GM12878 (cell line): ENCODE data around the gene CDK16. TPM values are rescaled to one million over a fixed set of nuclear protein-coding genes. Genes with fewer than 3 reads are reported as not detected.

Experiments
- ATAC-seq: fragments of 200-7000 bp; cut with Tn5 transposase; 3 replicates; pipeline ENCODE4 v1.9.1; 2020; ENCODE audit warnings: mild to moderate bottlenecking, moderate library complexity
- BruUV-seq: library from RNA; stranded (reverse); fragments of 400-500 nt; replicated peaks from 2 replicates; lab custom pipeline; 2021; lab: Mats Ljungman, UMichigan
- CTCF ChIA-PET: fragments of 300-600 bp; sonication (Branson Sonifier 250); formaldehyde crosslinking; extraction: SDS; loops from one replicate; lab custom pipeline; 2021; ENCODE audit warnings: inconsistent platforms; lab: Yijun Ruan, JAX
- POLR2A ChIA-PET: fragments of 350-600 bp; formaldehyde crosslinking; extraction: SDS; loops from one replicate; lab custom pipeline; 2021; ENCODE audit warnings: inconsistent platforms; lab: Charles Lee
- RAD21 ChIA-PET: fragments of 300-600 bp; sonication (Branson Sonifier 250); formaldehyde crosslinking; loops from one replicate; lab custom pipeline; 2023; ENCODE audit warnings: antibody characterized with exemption; ENCODE audit not compliant: unreplicated experiment; lab: Charles Lee
- SMC1A ChIA-PET: fragments of 300-600 bp; sonication (Branson Sonifier 250); formaldehyde crosslinking; loops from one replicate; lab custom pipeline; 2023; ENCODE audit not compliant: unreplicated experiment, uncharacterized antibody; lab: Charles Lee
- DNase-seq: peaks from one replicate; pipeline ENCODE4 v3.0.0-alpha.2; 2011; ENCODE audit warnings: low read depth, low spot score
- FAIRE-seq: peaks from 3 replicates; lab custom pipeline; 2011; peaks lifted over from hg19 to GRCh38; lab: Jason Lieb, UNC
- H2AFZ ChIP-seq: 2 replicates; pipeline ENCODE4 v1.6.0; 2011; ENCODE audit warnings: low read depth, low read length, control low read depth; ENCODE audit not compliant: control insufficient read depth
- H3K27ac ChIP-seq: 2 replicates; pipeline ENCODE4 v1.5.1; 2011; ENCODE audit warnings: control low read depth; ENCODE audit not compliant: control insufficient read depth, insufficient read depth
- H3K27me3 ChIP-seq, 2 experiments: replicated peaks in 1 of 2; 2 replicates each; pipeline versions ENCODE4 v1.6.0 to v1.6.1; 2011; ENCODE audit warnings: low read length in 1 of 2; ENCODE audit not compliant: control insufficient read depth in 2 of 2, insufficient read depth in 2 of 2
- H3K36me3 ChIP-seq, 2 experiments: 2 replicates each; pipeline ENCODE4 v1.5.1; 2011; ENCODE audit warnings: low read length in 1 of 2; ENCODE audit not compliant: control insufficient read depth in 2 of 2, insufficient read depth in 2 of 2
- H3K4me1 ChIP-seq: 2 replicates; pipeline ENCODE4 v1.6.1; 2011; ENCODE audit warnings: mild to moderate bottlenecking, low read length, moderate library complexity, mixed read lengths; ENCODE audit not compliant: control insufficient read depth, insufficient read depth
- H3K4me2 ChIP-seq: 2 replicates; pipeline ENCODE4 v1.6.0; 2011; ENCODE audit warnings: control low read depth; ENCODE audit not compliant: control insufficient read depth, insufficient read depth
- H3K4me3 ChIP-seq: fragments of 200-600 bp; sonication (generic); 2 replicates; pipeline ENCODE4 v1.5.1; 2016
- H3K79me2 ChIP-seq: 2 replicates; pipeline ENCODE4 v1.6.0; 2011; ENCODE audit warnings: low read length; ENCODE audit not compliant: control insufficient read depth, insufficient read depth
- H3K9ac ChIP-seq: 2 replicates; pipeline ENCODE4 v1.8.0; 2011; ENCODE audit warnings: low read length, control low read depth, mixed read lengths; ENCODE audit not compliant: control insufficient read depth, insufficient read depth
- H3K9me3 ChIP-seq: replicated peaks from 3 replicates; pipeline ENCODE4 v1.5.1; 2011; ENCODE audit warnings: mild to moderate bottlenecking, low read length; ENCODE audit not compliant: control insufficient read depth, insufficient read depth
- H4K20me1 ChIP-seq: 2 replicates; pipeline ENCODE4 v1.6.0; 2011; ENCODE audit not compliant: control insufficient read depth, insufficient read depth
- BCL11A ChIP-seq: IDR thresholded peaks from 2 replicates; pipeline ENCODE4 v1.6.1; 2011; ENCODE audit warnings: low read depth, low read length
- EED ChIP-seq: sonication (generic); IDR thresholded peaks from 2 replicates; pipeline ENCODE4 v1.6.1; 2016; ENCODE audit warnings: antibody characterized with exemption, low read depth
- FOS ChIP-seq: IDR thresholded peaks from 3 replicates; pipeline ENCODE4 v1.6.1; 2011; ENCODE audit warnings: borderline replicate concordance; ENCODE audit not compliant: insufficient read length; ENCODE audit errors: extremely low read depth
- GATAD2B ChIP-seq: fragments of 450-650 bp; conservative IDR thresholded peaks from 2 replicates; pipeline ENCODE4 v1.6.1; 2017; ENCODE audit warnings: low read depth, mild to moderate bottlenecking, moderate library complexity
- HDAC6 ChIP-seq: fragments of 200-600 bp; sonication (generic); IDR thresholded peaks from one replicate; pipeline ENCODE4 v1.8.0; 2017; ENCODE audit warnings: antibody characterized with exemption; ENCODE audit not compliant: unreplicated experiment
- MYC ChIP-seq: IDR thresholded peaks from 2 replicates; pipeline ENCODE4 v1.6.1; 2011; ENCODE audit warnings: mild to moderate bottlenecking, low read length, moderate library complexity, inconsistent platforms; ENCODE audit not compliant: insufficient read depth, insufficient replicate concordance, insufficient read length, severe bottlenecking
- NR2C1 ChIP-seq: fragments of 450-650 bp; IDR thresholded peaks from 2 replicates; pipeline ENCODE4 v1.6.1; 2017; ENCODE audit warnings: antibody characterized with exemption, mild to moderate bottlenecking, moderate library complexity
- PML ChIP-seq: IDR thresholded peaks from 2 replicates; pipeline ENCODE4 v1.6.1; 2012; ENCODE audit warnings: low read length, inconsistent platforms
- SP1 ChIP-seq: IDR thresholded peaks from one replicate; pipeline ENCODE4 v1.6.1; 2011; ENCODE audit warnings: low read depth, low read length
- SUPT20H ChIP-seq: IDR thresholded peaks from 2 replicates; pipeline ENCODE4 v1.6.1; 2011; ENCODE audit warnings: low read depth, mild to moderate bottlenecking, low read length, moderate library complexity, borderline replicate concordance; ENCODE audit not compliant: control insufficient read depth
- TCF3 ChIP-seq: IDR thresholded peaks from 2 replicates; pipeline ENCODE4 v1.6.1; 2012; ENCODE audit warnings: low read depth, mild to moderate bottlenecking, low read length, borderline replicate concordance; ENCODE audit not compliant: insufficient read depth
- ZNF217 ChIP-seq: fragments of 450-650 bp; IDR thresholded peaks from 2 replicates; pipeline ENCODE4 v1.6.1; 2017; ENCODE audit warnings: antibody characterized with exemption, mild to moderate bottlenecking
- ZNF622 ChIP-seq: fragments of 450-650 bp; IDR thresholded peaks from 2 replicates; pipeline ENCODE4 v1.6.1; 2017; ENCODE audit warnings: mild to moderate bottlenecking, inconsistent platforms
- WGBS: methylation state at CpG from one replicate; pipeline ENCODE4 v1.1.6; 2016; ENCODE audit warnings: low lambda C conversion rate; ENCODE audit not compliant: insufficient replicate concordance, insufficient coverage; ENCODE audit errors: missing lambda C conversion rate; 5-methylcytosine and 5-hydroxymethylcytosine counted together
- in situ Hi-C: fragments of 300-500 bp; cut with MboI; formaldehyde crosslinking; loops from 9 replicates; pipeline ENCODE4 v1.14.3; 2018; ENCODE audit warnings: mixed read lengths
- intact Hi-C: fragments of 100-400 bp; cut with micrococcal nuclease; formaldehyde crosslinking; loops from one replicate; pipeline ENCODE4 v1.14.2; 2022; ENCODE audit not compliant: unreplicated experiment
- polyA plus RNA-seq, 11 experiments: library from polyadenylated mRNA; depleted of rRNA in 4 of 11; unstranded in 6 of 11; stranded (reverse) in 5 of 11; fragments of >200 nt; fragmentation: Nextera tagmentation in 4 of 11; fragmentation: Illumina TruSeq in 1 of 11; extraction: Ambion mirVana in 4 of 11; extraction: Trizol in 1 of 11; gene quantifications; 1 replicate in 1 of 11; 2 replicates in 10 of 11; pipeline versions ENCODE4 v1.2.1 to v1.2.3, GENCODE V29; 2011 to 2016; ENCODE audit warnings: inconsistent platforms in 2 of 11, missing spikeins in 2 of 11, low read depth in 1 of 11
- total RNA-seq, 4 experiments: library from RNA; depleted of rRNA in 3 of 4; stranded (reverse); fragments of >200 nt in 3 of 4; fragmentation: Illumina TruSeq in 1 of 4; extraction: Trizol in 1 of 4; gene quantifications; 2 replicates each; pipeline versions ENCODE4 v1.2.1 to v1.2.3, GENCODE V29; 2013 to 2021
- TF ChIP-seq, protein P1 (sequence below): fragments of 450-650 bp; IDR thresholded peaks from 2 replicates; pipeline ENCODE4 v1.6.1; 2014; ENCODE audit warnings: mild to moderate bottlenecking
- TF ChIP-seq, protein P2 (sequence below): IDR thresholded peaks from 2 replicates; pipeline ENCODE4 v1.6.1; 2012; ENCODE audit warnings: low read length, inconsistent platforms
- TF ChIP-seq, protein P3 (sequence below): fragments of 450-650 bp; conservative IDR thresholded peaks from 2 replicates; pipeline ENCODE4 v1.6.1; 2017; ENCODE audit warnings: mild to moderate bottlenecking, moderate library complexity
- TF ChIP-seq, protein P4 (sequence below): fragments of 450-650 bp; IDR thresholded peaks from 2 replicates; pipeline ENCODE4 v1.6.1; 2017; ENCODE audit warnings: borderline replicate concordance

CDK16 gene
- total and polyA plus RNA-seq, 10 of the 15 experiments (the other 5 are each of a cell fraction or from before 2014, with no cell fraction given): 2.4 to 75.1 (median 48.2) TPM

DNA sequence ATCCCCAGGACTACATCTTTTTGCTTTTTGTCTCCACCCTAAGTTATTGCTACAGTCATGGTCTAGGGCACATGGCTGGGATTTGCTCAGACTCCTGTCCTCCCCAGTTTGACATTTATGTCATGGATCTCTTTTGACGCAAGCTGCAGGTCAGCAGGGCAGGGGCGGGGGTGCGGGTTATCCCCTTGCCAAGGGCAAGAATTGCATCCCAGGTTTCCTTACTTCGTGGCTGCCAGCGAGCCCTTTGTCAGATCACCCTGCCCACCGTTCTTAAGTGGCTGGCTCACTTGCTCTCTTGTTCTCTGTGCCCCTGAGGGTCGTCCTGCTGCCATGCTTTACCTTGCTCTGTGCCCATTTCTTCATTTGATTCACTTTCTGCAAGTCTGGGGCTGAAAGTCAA is 45.9 kb upstream of the CDK16 start:
- H4K20me1 ChIP-seq: no peaks in the 10 kb centered on the region
- ChIA-PET POLR2A (no interaction called here), RAD21 (no interaction called here), CTCF (no interaction called here), SMC1A (no interaction called here)
- H3K27me3 ChIP-seq: no peaks in the 10 kb centered on the region
- DNase-seq (no peak), FAIRE-seq (no peak), ATAC-seq (no peak)
- TF ChIP-seq GATAD2B (no peak), NR2C1 (no peak), HDAC6 (no peak), EED (no peak), MYC (no peak), ZNF217 (no peak), FOS (no peak), BCL11A (no peak), TCF3 (no peak), PML (no peak), ZNF622 (no peak), SP1 (no peak), SUPT20H (no peak)
- TF ChIP-seq, protein P1, sequence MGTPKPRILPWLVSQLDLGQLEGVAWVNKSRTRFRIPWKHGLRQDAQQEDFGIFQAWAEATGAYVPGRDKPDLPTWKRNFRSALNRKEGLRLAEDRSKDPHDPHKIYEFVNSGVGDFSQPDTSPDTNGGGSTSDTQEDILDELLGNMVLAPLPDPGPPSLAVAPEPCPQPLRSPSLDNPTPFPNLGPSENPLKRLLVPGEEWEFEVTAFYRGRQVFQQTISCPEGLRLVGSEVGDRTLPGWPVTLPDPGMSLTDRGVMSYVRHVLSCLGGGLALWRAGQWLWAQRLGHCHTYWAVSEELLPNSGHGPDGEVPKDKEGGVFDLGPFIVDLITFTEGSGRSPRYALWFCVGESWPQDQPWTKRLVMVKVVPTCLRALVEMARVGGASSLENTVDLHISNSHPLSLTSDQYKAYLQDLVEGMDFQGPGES: no peak
- TF ChIP-seq, protein P2, sequence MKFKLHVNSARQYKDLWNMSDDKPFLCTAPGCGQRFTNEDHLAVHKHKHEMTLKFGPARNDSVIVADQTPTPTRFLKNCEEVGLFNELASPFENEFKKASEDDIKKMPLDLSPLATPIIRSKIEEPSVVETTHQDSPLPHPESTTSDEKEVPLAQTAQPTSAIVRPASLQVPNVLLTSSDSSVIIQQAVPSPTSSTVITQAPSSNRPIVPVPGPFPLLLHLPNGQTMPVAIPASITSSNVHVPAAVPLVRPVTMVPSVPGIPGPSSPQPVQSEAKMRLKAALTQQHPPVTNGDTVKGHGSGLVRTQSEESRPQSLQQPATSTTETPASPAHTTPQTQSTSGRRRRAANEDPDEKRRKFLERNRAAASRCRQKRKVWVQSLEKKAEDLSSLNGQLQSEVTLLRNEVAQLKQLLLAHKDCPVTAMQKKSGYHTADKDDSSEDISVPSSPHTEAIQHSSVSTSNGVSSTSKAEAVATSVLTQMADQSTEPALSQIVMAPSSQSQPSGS: no peak
- TF ChIP-seq, protein P3, sequence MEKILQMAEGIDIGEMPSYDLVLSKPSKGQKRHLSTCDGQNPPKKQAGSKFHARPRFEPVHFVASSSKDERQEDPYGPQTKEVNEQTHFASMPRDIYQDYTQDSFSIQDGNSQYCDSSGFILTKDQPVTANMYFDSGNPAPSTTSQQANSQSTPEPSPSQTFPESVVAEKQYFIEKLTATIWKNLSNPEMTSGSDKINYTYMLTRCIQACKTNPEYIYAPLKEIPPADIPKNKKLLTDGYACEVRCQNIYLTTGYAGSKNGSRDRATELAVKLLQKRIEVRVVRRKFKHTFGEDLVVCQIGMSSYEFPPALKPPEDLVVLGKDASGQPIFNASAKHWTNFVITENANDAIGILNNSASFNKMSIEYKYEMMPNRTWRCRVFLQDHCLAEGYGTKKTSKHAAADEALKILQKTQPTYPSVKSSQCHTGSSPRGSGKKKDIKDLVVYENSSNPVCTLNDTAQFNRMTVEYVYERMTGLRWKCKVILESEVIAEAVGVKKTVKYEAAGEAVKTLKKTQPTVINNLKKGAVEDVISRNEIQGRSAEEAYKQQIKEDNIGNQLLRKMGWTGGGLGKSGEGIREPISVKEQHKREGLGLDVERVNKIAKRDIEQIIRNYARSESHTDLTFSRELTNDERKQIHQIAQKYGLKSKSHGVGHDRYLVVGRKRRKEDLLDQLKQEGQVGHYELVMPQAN: no peak
- TF ChIP-seq, protein P4, sequence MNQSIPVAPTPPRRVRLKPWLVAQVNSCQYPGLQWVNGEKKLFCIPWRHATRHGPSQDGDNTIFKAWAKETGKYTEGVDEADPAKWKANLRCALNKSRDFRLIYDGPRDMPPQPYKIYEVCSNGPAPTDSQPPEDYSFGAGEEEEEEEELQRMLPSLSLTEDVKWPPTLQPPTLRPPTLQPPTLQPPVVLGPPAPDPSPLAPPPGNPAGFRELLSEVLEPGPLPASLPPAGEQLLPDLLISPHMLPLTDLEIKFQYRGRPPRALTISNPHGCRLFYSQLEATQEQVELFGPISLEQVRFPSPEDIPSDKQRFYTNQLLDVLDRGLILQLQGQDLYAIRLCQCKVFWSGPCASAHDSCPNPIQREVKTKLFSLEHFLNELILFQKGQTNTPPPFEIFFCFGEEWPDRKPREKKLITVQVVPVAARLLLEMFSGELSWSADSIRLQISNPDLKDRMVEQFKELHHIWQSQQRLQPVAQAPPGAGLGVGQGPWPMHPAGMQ: no peak
- no peaks in the 10 kb centered on the region for H3K79me2 ChIP-seq
- H2AFZ ChIP-seq: no peak overlapping the region
- BruUV-seq: no TSS peak
- no peak overlapping the region for H3K9ac ChIP-seq
- no peak overlapping the region for H3K27ac ChIP-seq
- no peak overlapping the region for H3K4me3 ChIP-seq
- peaks cover 0 to 14% of the 10 kb centered on the region in 2 experiments; a peak in 2 of 4 replicates for H3K36me3 ChIP-seq
- no peak overlapping the region for H3K4me2 ChIP-seq
- no peaks in the 10 kb centered on the region for H3K4me1 ChIP-seq
- no peaks in the 10 kb centered on the region for H3K9me3 ChIP-seq
- in situ Hi-C loops (no loop called here), intact Hi-C loops (no loop called here)
- 66% methylated on average over 7 of the region's 7 CpGs for WGBS
